IPS-18a (cell line): ENCODE measurements around the gene ATG101.

ENCODE experiments used
- H3K27ac ChIP-seq: one replicate; pipeline ENCODE4 v1.5.1; 2013; ENCODE audit warnings: low read length
- H3K27me3 ChIP-seq: one replicate; pipeline ENCODE4 v1.6.1; 2013; ENCODE audit warnings: mild to moderate bottlenecking, low read length; ENCODE audit not compliant: control insufficient read depth, insufficient read depth
- H3K36me3 ChIP-seq: one replicate; pipeline ENCODE4 v1.6.1; 2013; ENCODE audit warnings: low read depth, low read length; ENCODE audit not compliant: control insufficient read depth
- H3K4me1 ChIP-seq: one replicate; pipeline ENCODE4 v1.6.1; 2013; ENCODE audit warnings: low read depth, low read length; ENCODE audit not compliant: control insufficient read depth
- H3K4me3 ChIP-seq: one replicate; pipeline ENCODE4 v1.5.1; 2013; ENCODE audit warnings: low read length
- H3K9ac ChIP-seq: one replicate; pipeline ENCODE4 v1.6.1; 2013; ENCODE audit warnings: mild to moderate bottlenecking, low read length, moderate library complexity
- H3K9me3 ChIP-seq: one replicate; pipeline ENCODE4 v1.6.1; 2013; ENCODE audit warnings: low read depth, low read length; ENCODE audit not compliant: control insufficient read depth

ATG101 gene

GRCh38 chr12:52032804-52033445 is 36.9 kb upstream of the ATG101 start:
- Histone ChIP-seq H3K27me3 (peaks cover 35% of the 10 kb centered on the region), H3K9me3 (no peaks in the 10 kb centered on the region), H3K9ac (peak overlapping the region; percentile 77), H3K27ac (peak overlapping the region; percentile 65), H3K4me3 (peak overlapping the region; percentile 55), H3K4me1 (peaks cover 23% of the 10 kb centered on the region), H3K36me3 (no peaks in the 10 kb centered on the region)

- Histone ChIP-seq H3K27me3 (peaks cover 35% of the 10 kb centered on the region), H3K4me3 (peak overlapping the region; percentile 55), H3K36me3 (no peaks in the 10 kb centered on the region), H3K4me1 (peaks cover 23% of the 10 kb centered on the region), H3K9me3 (no peaks in the 10 kb centered on the region), H3K27ac (peak overlapping the region; percentile 65), H3K9ac (peak overlapping the region; percentile 77)
Measured at GRCh38 chr12:52033446-52034140, 36.2 kb upstream of the ATG101 start.

GRCh38 chr12:52035190-52035589 is 34.6 kb upstream of the ATG101 start:
- H3K9ac ChIP-seq: no peak overlapping the region
- H3K4me3 ChIP-seq: no peak overlapping the region
- H3K4me1 ChIP-seq: peaks cover 13% of the 10 kb centered on the region
- H3K9me3 ChIP-seq: no peaks in the 10 kb centered on the region
- H3K36me3 ChIP-seq: no peaks in the 10 kb centered on the region
- peaks cover 35% of the 10 kb centered on the region for H3K27me3 ChIP-seq
- H3K27ac ChIP-seq: no peak overlapping the region

- H3K4me1 ChIP-seq: peaks cover 13% of the 10 kb centered on the region
- peaks cover 35% of the 10 kb centered on the region for H3K27me3 ChIP-seq
- H3K27ac ChIP-seq: no peak overlapping the region
- H3K9ac ChIP-seq: no peak overlapping the region
- H3K4me3 ChIP-seq: no peak overlapping the region
- H3K36me3 ChIP-seq: no peaks in the 10 kb centered on the region
- no peaks in the 10 kb centered on the region for H3K9me3 ChIP-seq
Measured at GRCh38 chr12:52035926-52036325, 33.9 kb upstream of the ATG101 start.

- peaks cover 18% of the 10 kb centered on the region for H3K4me1 ChIP-seq
- H3K9ac ChIP-seq: peak overlapping the region; percentile 44
- H3K27ac ChIP-seq: no peak overlapping the region
- H3K36me3 ChIP-seq: no peaks in the 10 kb centered on the region
- H3K4me3 ChIP-seq: peak overlapping the region; percentile 50
- no peaks in the 10 kb centered on the region for H3K9me3 ChIP-seq
- H3K27me3 ChIP-seq: peaks cover 35% of the 10 kb centered on the region
Measured at GRCh38 chr12:52036587-52037171, 33.1 kb upstream of the ATG101 start.

- Histone ChIP-seq H3K9ac (peak overlapping the region; percentile 81), H3K27ac (no peak overlapping the region), H3K4me3 (peak overlapping the region; percentile 79), H3K36me3 (no peaks in the 10 kb centered on the region), H3K9me3 (no peaks in the 10 kb centered on the region), H3K27me3 (peaks cover 35% of the 10 kb centered on the region), H3K4me1 (peaks cover 17% of the 10 kb centered on the region)
Measured at GRCh38 chr12:52037248-52037861, 32.4 kb upstream of the ATG101 start.

GRCh38 chr12:52038447-52038846 is 31.3 kb upstream of the ATG101 start:
- Histone ChIP-seq H3K27ac (no peak overlapping the region), H3K36me3 (no peaks in the 10 kb centered on the region), H3K27me3 (peaks cover 33% of the 10 kb centered on the region), H3K9me3 (no peaks in the 10 kb centered on the region), H3K4me1 (peaks cover 10% of the 10 kb centered on the region), H3K4me3 (peak overlapping the region; percentile 14), H3K9ac (no peak overlapping the region)

- H3K4me3 ChIP-seq: no peak overlapping the region
- no peak overlapping the region for H3K27ac ChIP-seq
- peaks cover 7% of the 10 kb centered on the region for H3K27me3 ChIP-seq
- peaks cover 5% of the 10 kb centered on the region for H3K4me1 ChIP-seq
- H3K36me3 ChIP-seq: no peaks in the 10 kb centered on the region
- no peak overlapping the region for H3K9ac ChIP-seq
- H3K9me3 ChIP-seq: no peaks in the 10 kb centered on the region
Measured at GRCh38 chr12:52041035-52041434, 28.7 kb upstream of the ATG101 start.

- Histone ChIP-seq H3K4me1 (peaks cover 5% of the 10 kb centered on the region), H3K36me3 (no peaks in the 10 kb centered on the region), H3K27ac (no peak overlapping the region), H3K9ac (no peak overlapping the region), H3K27me3 (peaks cover under 1% of the 10 kb centered on the region), H3K4me3 (no peak overlapping the region), H3K9me3 (no peaks in the 10 kb centered on the region)
Measured at GRCh38 chr12:52041695-52042123, 28.1 kb upstream of the ATG101 start.

- Histone ChIP-seq H3K4me3 (no peak overlapping the region), H3K36me3 (no peaks in the 10 kb centered on the region), H3K27ac (no peak overlapping the region), H3K9me3 (no peaks in the 10 kb centered on the region), H3K27me3 (no peaks in the 10 kb centered on the region), H3K4me1 (peaks cover 5% of the 10 kb centered on the region), H3K9ac (no peak overlapping the region)
Measured at GRCh38 chr12:52042706-52043385, 26.9 kb upstream of the ATG101 start.
